Caki2 (cell line): Measurements from ENCODE around the gene FAM53B. TPM values are rescaled to one million over a fixed set of nuclear protein-coding genes. Genes with fewer than 3 reads are reported as not detected.

Experiments used
- DNase-seq: peaks from one replicate; pipeline ENCODE4 v3.0.0-alpha.2; 2015; ENCODE audit warnings: low read depth
- in situ Hi-C: cut with HindIII; loops from 2 replicates; pipeline ENCODE4 v1.10.0; 2016; ENCODE audit warnings: low sequenced_read_pairs, low pct_unique_long_range_greater_than_20kb, mixed read lengths
- total RNA-seq: library from RNA; depleted of rRNA; stranded (reverse); fragments of >200 nt; shearing (Covaris generic); gene quantifications from 2 replicates; pipeline ENCODE4 v1.2.3, GENCODE V29; 2014; ENCODE audit warnings: low replicate concordance

The FAM53B gene
- total RNA-seq, 1 experiment from 2014 or later = 10.5 TPM

DNA sequence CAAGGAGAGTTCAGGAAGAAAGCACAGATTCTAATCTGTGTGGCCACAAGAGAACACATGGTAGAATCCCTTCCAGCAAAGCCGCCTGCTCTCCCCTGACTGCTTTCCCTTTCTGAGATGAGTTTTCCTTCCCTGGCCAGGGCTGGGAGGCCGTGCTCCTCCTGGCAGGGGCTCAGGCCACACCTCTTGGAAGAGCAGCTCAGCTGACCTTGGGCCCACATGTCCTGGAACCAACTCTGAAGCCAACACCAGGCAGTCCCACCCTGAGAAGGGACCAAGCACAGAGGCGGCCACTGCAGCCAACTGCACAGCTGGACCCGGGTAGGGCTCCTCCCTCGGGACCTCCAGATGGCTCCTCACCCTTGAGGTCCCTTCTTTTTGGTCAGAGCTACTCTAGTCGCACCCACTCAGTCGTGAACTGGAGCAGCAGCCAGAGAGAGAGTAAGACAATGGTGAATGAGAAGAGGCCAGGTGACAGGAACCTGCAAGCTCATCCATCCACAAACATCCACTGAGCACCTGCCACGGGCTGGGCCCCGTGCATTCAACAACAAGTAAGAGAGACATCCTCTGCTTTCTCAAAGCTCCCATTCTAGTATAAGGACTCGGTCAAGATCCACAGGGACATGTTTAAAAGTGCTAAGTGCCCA is 40.3 kb downstream of the FAM53B start:
- no peak for DNase-seq
- in situ Hi-C loops = no loop called here

DNA sequence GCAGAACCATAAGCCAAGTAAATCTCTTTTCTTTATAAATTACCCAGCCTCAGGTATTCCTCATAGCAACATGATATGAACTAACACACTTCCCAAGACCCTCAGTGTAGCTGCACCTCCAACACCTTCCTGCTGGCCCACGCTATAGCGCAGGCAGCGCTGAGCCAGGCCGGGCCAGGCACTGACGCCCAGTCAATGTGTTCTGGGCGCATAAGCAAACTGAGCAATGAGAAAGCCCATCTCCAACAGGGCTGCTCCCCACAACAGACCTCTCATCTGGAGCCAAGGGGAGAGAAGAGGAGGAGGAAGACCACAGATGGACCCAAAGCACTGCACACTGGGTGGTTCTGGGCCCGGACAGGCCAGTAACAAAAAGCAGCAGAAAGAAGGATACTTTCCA is 40.8 kb downstream of the FAM53B start:
- DNase-seq = no peak
- in situ Hi-C loops = no loop called here

DNA sequence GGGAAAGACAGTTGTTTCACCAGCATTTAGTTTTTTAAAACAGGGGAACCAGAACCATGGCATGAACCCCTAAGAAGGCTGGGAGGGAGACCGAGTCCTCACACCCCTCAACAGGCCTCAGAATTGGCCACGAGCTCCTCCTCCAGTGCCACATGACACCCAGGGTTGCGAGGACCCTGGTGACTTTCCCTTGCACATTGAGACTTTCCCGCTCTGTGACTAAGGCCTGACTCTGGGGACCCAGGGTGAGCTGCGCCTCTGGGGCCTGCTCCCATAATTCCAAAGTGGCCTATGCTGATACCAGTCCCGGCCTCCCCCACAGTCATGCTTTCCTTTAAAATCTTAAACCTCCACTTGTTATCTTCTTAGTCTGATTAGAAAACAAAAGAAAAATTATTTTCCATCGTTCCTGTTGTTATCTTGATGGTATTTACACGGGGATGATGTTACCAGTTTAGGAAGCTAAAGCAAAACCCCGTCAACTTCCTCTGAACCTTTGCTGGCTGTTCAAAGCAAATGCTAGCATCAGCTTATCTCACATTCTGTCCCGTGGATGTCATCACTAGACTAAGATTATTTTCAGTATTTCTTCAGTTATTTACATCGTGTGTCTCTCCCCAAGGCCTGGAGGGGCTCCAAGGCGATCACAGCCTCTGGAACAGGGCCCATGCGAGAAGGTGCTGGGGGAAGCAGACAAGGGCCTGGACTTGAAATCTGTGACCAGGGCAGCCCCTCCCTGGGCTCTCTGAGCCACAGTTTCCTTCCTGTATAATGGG is 42.1 kb downstream of the FAM53B start:
- DNase-seq = no peak
- in situ Hi-C loops = no loop called here

DNA sequence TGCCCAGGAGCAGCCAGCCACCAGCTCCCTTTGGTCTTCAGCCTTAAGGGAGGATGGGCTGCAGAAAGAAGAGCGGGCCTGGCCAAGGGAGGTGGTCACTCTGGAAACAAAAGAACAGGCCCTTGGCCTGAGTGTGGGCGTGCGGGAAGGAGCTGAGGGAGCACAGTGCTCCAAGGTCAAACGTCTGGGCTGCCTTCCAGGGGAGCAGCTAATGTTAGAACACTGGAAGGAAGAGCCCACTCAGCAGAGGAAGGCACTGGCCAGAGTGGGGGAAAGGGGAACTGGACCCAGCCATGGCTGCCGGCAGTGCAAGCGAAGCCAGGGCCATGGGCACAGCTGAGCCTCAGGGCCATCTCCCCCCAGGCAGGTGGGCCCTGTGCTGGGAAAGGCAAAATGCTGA is 42.7 kb downstream of the FAM53B start:
- no peak for DNase-seq
- in situ Hi-C loops = no loop called here

DNA sequence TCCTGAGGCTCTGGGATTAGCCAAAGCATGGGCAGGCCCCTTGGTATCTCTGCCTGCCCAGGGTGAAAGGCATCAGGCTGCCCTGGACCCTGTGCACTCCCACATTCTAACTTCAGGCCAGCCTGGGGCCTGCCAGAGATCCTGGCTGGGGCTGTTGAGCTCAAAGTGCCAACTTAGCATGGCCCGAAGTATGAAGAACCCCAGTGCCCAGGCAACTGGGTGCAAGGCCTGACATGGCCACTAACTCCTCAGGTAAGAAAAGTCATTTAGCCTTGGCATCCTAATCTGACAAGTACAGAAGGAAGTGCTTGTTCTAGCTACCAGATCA is 43.2 kb downstream of the FAM53B start:
- in situ Hi-C loops = no loop called here
- no peak for DNase-seq

DNA sequence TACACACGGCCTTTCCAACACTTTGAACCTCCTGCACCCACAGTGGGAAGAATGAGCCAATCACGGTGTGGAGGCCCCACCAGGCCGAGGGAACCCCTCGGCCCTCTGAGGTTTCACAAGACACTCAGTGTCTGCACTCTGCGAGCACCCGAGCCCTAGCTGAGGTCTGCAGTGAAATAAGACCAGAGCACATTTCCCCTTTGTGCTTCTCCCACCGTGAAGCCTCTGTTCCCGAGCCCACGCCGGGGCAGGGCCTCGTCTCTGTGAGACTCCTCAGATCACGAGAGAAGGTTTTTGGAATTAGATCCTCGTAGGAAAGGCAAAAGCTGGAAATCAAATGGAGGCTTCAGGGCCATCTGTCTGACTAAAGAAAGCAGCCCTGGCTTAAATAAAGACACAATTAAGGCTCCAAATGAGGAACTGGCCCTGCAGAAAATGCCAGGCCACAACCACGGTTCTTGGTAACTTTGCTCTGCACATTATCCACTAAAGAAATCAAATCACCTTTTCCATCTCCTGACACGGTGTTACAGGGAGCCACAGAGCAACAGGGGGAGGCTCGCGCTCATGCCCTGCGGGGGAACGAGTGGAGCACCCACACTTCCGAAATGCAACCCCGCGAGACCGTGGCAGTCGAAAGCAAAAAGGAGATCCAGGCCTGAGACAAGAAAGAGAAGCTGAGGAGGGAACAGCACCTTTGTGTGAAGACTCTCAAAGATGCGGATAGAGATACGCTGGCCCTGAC is 43.7 kb downstream of the FAM53B start:
- in situ Hi-C loops = no loop called here
- no peak for DNase-seq

DNA sequence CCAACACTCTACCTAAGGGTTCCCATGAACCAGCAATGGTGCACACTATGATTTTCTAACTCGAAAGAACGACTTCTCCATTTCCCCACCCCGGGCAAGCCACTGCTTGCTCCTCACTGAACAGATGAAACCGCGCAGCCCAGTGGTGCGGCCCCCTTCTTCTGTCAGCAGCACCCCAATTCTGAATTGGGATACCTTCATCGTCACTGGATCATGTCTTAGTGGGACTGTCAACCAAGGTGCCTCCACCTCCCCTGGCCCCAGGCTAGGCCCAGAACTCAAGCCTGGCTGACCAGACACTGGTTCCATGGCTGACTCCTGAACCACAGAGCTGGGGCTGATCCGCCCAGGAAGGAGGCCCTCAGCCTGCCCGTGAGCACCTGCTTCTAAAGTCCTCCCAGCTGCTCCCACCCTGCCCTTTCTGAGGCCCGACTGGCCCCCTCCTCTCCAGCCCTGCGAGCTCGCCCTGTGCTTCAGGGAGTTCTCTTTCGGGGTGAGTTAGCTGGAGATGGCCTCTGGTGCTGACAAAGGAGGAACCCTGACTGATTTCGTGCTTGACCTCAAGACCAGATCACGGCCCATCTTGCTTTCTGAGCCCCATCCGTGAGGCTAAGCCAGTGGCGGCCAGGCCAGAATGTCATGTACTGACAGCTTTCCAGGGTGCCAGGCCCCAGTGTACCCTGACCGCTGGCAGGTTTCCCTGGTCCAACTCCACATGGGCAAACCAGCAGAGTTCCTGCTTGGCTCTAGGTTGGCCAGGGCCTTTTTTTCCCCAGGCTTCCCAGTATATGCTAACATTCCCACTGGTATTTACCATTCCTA is 44.5 kb downstream of the FAM53B start:
- in situ Hi-C loops = no loop called here
- DNase-seq = no peak

DNA sequence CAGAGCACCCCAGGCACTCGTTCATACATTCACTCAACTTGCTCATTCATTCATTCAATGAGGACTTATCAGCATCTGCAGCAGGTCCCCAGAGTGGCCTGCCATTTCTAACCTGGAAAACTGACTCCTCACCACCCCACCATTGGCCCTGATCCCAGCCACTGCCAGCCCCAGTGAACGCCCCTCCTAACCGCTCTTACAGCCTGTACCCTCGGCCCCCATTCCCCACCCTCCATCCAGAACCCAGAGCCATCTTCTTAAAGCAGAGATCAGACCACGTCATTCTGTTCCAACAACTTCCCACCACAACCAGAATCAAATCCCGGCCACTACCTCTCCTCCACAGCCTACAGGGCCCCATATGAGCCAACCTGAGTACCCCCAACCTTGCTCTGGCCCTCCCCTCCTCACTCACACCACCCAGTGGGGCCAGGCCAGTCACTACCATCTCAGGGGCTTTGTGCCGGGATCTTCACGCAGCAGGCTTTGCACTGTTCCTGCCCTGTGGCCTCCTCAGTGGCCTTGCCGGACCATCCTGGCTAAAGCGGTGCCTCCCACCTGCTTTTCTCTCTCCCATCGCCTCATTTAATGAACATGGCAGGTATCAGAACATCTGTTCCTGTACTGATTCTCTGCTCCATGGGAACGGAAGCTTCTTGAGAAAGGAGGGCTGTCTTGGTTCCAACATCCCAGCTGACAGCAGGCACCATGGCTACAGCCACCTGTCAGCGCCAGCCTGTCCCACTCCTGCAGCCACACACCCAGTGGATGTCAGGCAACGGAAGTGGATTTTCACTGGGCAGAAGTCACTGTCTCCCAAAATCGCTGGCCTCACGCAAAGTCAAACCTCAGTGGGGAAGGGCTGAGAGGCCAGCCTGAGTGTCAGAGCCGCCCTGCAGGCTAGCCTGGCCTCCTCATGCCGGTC is 45.4 kb downstream of the FAM53B start:
- in situ Hi-C loops = no loop called here
- no peak for DNase-seq

DNA sequence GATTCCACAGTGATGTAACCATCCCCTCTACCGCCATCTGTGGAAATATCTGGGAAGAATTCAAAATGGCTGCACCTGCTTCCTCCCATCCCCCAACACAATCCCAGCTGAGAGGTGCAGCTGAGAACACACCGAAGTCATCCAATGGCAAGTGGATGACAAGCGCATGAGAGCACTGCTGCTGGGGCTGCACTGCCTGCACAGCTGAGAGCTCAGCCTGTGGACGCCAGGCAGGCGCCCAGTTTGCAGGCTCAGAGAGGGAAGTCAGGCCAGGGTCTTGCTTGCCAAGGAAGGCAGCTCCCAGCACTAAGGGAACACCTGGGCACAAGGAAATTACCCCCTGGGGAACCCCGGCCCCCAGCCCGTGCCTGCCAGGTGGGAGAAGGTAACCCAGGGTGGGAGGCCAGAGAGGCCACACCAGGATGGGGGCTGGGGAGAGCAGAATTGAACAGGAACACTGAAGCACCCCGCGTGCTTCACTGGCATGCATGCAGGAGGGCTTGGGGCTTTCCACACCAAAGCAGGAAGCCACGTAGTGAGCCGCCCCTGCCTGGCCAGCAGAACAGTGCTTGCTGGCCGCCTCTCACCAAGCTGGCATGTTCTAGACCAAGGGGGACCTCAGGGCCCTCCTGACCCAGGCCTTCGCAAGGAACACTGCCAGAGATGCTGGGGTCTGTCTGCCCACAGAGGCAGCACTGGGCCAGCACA is 46.2 kb downstream of the FAM53B start:
- in situ Hi-C loops = no loop called here

DNA sequence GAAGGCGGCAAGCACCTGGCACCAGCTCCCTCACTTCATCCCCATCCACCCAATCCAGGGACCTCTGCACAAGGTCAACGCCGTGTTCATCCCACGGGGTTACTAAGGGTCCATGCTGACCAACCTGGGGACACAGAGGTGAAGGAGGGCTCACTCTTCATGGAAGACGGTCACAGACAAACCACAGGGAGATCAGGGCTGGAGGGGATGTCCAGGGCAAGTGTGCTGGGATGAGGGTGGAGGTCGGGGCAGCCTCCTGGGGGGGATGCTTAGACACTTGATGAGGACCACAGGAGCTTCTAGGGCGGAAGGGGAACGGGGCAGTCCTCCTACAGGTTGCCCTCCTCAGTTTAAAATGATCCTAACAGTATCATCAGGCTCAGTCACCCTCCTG is 46.7 kb downstream of the FAM53B start:
- DNase-seq = no peak
- in situ Hi-C loops = no loop called here

More for the DNA sequence above, 46.2 kb downstream of the FAM53B start:
- no peak for DNase-seq

DNA sequence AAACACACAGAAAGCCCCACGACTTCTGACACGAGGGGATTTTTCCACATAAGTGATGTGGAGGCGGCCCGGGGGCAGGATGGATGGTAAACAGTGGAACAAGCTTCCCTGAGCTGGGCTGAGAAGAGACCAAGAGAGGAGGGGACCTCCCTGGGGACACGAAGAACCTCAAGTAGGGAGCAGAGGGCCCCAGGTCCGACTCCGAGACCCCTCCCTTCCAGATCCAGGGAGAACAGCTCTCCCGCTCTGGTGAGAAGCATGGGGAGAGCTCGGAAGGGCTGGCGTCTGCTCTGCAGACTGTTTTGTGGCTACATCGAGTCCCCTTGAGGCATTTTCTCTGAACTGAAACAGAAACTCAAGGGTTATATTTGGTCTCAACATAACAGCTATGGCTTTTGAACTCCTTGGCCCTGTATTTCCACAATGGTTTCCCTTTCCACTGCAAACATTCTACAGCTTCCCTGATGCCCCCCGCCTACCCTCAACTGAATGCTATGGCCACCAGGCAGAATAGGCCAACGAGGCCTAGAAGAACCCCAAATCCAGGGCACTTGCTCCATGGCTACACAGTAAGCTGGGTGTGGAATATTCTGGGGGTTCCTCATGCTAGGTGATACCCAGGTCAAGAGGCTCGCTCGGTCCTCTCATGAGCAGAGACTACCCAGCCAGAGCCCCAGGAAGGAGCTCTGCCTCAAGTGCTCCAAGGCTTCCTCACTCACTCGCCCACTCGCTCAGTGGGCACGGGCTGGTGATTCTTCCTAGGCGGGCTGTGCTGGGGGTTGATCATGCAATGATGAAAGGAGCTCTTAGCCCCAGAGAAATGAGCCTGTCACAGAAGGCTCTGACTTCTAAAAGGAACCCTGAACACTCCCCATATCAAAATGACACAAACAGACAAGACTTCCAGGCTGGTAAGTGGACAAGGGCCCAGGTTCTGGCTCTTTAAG is 47.5 kb downstream of the FAM53B start:
- DNase-seq = no peak
- in situ Hi-C loops = no loop called here

DNA sequence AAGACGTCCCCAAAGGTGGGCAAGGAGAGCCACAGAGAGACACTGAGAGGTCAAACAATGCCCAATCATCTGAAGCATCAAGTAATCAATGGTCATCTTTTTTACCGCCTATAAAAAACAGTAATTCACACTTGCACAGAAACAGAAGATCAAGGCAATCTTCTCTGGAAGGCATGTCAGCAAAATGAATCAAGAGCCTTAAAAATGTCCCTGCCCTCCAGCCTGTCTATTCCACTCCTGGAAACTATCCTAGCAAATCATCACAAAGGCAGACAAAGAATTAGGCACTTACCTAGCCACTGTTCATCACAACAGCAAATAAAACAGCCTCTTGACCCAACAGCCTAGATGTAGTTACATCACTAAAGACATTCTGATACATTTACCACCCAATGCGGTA is 48.9 kb downstream of the FAM53B start:
- in situ Hi-C loops = no loop called here
- no peak for DNase-seq

DNA sequence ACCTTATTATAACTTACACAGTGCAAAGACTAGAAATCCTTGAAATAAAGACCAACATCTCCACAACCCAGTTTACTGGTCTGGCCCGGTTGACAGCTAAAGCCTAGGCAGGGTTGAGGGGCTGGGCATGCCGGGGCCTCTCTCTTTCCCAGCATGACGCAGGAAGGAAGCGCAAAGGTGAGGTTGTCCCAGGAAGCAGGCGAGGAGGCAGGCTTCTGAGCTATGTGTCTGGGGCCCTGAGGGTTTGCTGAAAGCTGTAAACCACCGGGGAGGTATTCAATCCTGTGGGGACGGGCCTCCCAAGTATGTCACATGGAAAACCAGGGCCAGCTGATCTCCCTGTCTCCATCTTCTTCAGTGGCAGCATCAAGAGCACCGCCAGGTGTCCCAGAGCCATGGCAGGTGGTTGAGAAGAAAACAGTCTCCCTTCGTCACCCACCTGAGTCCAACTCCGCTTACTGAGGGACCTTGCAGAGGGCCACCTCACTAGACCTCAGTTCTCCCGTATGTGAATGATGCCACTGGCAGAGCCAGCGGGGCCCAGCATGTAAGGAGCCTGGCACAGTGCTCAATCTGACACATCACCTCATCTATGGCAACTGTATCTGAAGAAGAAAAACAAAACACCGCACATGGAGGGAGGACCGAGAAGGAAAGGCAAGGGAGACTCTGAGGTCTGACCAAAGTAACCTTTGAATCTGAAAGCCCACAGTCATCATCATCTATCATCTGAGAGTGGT is 49.5 kb downstream of the FAM53B start:
- in situ Hi-C loops = no loop called here
- DNase-seq = no peak

DNA sequence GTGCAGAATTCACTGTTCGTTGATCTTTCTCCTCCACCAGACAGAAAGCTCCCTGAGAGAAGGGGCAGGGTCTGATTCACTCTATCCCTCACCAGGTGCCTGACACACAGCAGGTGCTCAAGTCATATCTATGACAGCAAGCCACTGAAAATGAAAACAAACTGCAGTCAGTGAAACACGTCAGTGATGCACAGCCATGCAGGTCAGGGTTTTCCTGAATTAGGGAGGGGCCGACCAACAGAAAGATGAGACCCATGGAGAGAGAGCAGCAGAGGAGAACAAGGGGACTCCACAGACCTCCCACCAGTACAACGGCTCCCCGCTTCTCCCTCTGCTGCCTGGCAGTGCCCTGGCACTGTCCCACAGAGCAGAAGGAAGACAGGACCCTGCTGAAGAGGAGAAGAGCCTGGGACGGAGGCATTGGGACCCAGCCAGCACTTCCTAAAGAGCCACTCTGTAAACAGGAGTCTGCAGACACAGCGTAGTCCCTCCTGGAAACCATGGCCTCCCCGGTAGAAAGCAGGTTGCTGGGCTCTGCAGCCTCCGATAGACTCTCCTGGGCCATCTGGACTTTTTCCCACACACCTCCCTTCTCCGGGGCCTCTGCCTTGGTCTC is 50.3 kb downstream of the FAM53B start:
- in situ Hi-C loops = no loop called here
- DNase-seq = no peak

DNA sequence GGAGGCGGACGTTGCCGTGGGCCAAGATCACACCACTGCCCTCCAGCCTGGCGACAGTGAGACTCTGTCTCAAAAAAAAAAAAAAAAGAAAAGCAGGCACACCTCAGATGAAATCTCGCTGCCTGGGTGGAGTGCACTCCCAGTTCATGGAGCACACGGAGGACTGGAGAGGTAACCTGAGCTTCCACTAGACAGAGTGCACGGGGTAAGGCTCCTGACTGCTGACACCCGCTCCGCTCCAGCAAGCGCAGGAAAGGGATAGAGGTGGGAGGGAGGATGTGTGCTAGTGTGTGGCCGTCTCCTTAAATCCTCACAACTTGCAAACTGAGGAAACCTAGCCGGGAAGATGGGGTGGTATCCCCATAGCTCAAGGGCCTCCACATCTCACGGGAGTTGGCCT is 50.8 kb downstream of the FAM53B start:
- in situ Hi-C loops = no loop called here
- DNase-seq = no peak
